HepG2 (cell line): ENCODE results near the gene SH2D3A. TPM values are rescaled to one million over a fixed set of nuclear protein-coding genes. Genes with fewer than 3 reads are reported as not detected.

Experiments used
- CEBPB ChIP-seq: IDR thresholded peaks from 2 replicates; pipeline ENCODE4 v1.6.1; 2011; ENCODE audit warnings: low read depth, low read length, improper control_type of control experiment, borderline replicate concordance
- HNF1B ChIP-seq: sonication (generic); formaldehyde crosslinking; IDR thresholded peaks from 2 replicates; pipeline ENCODE4 v1.5.1; 2020; ENCODE audit warnings: mild to moderate bottlenecking, moderate library complexity, missing genetic modification reagents
- RERE ChIP-seq: IDR thresholded peaks from 2 replicates; pipeline ENCODE4 v1.6.1; 2016; ENCODE audit warnings: low read depth, missing genetic modification reagents, missing compliant biosample characterization
- ZNF280D ChIP-seq: sonication (generic); formaldehyde crosslinking; IDR thresholded peaks from 2 replicates; pipeline ENCODE4 v1.5.1; 2020; ENCODE audit warnings: mild to moderate bottlenecking, missing genetic modification reagents
- ZNF329 ChIP-seq: sonication (generic); formaldehyde crosslinking; IDR thresholded peaks from 2 replicates; pipeline ENCODE4 v1.9.0; 2021; ENCODE audit warnings: low read depth, mild to moderate bottlenecking, missing genetic modification reagents
- ZNF83 ChIP-seq: sonication (generic); formaldehyde crosslinking; IDR thresholded peaks from 2 replicates; pipeline ENCODE4 v1.4.0; 2020; ENCODE audit warnings: missing genetic modification reagents, mild to moderate bottlenecking, borderline replicate concordance
- polyA plus RNA-seq, 8 experiments: library from polyadenylated mRNA; depleted of rRNA in 3 of 8; stranded (reverse) in 7 of 8; unstranded in 1 of 8; fragments of >200 nt; fragmentation: Illumina TruSeq in 4 of 8; extraction: Trizol in 4 of 8; gene quantifications; 2 replicates each; pipeline versions ENCODE4 v1.2.1 to v1.2.3, GENCODE V29; 2011 to 2016; ENCODE audit warnings: low read depth in 4 of 8, missing spikeins in 1 of 8, mixed read lengths in 1 of 8; ENCODE audit not compliant: insufficient read depth in 1 of 8
- total RNA-seq, 5 experiments: library from RNA; depleted of rRNA; stranded (reverse); fragments of >200 nt; fragmentation: Illumina TruSeq; extraction: Trizol; gene quantifications; 2 replicates each; pipeline ENCODE4 v1.2.3, GENCODE V29; 2016; ENCODE audit warnings: low read depth in 1 of 5
- TF ChIP-seq, protein P1 (sequence below): sonication (generic); formaldehyde crosslinking; IDR thresholded peaks from 2 replicates; pipeline ENCODE4 v1.8.1; 2023; ENCODE audit warnings: mild to moderate bottlenecking, moderate library complexity, missing genetic modification reagents
- TF ChIP-seq, protein P2 (sequence below): sonication (generic); formaldehyde crosslinking; IDR thresholded peaks from 2 replicates; pipeline ENCODE4 v1.4.0; 2020; ENCODE audit warnings: missing genetic modification reagents
- TF ChIP-seq, protein P3 (sequence below): sonication (generic); formaldehyde crosslinking; IDR thresholded peaks from 2 replicates; pipeline ENCODE4 v1.4.0; 2020; ENCODE audit warnings: missing genetic modification reagents

Gene SH2D3A
- total and polyA plus RNA-seq, 2 of the 13 experiments (the other 11 are each of a cell fraction or from before 2014, with no cell fraction given) = 1.0 to 2.2 TPM

GRCh38 chr19:6752256-6753177 lies 14.7 kb downstream of the SH2D3A start (continued):
- TF ChIP-seq RERE (no peak), ZNF329 (no peak), ZNF280D (0 out of 2 replicates have a peak, but pooled peaks have one; percentile 22), CEBPB (no peak), HNF1B (peak; percentile 80), ZNF83 (no peak)
- TF ChIP-seq, protein P1, sequence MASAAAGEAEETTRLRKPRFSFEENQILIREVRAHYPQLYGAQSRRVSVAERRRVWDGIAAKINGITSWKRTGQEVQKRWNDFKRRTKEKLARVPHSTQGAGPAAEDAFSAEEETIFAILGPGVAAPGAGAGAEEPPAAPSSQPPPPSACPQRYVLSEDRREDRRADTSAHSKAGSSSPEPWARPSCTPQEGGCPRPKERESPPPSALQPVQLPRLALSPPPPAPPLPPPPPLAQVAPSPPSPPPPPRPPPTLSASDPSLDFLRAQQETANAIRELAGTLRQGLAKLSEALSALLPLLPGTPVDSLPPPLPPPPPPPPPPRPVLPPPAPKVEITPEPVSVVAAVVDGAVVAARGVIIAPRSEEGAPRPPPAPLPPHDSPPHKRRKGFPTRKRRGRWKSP (CRISPR knock-in tag) = no peak; the same call in 1 of the 2 replicates
- TF ChIP-seq, protein P2, sequence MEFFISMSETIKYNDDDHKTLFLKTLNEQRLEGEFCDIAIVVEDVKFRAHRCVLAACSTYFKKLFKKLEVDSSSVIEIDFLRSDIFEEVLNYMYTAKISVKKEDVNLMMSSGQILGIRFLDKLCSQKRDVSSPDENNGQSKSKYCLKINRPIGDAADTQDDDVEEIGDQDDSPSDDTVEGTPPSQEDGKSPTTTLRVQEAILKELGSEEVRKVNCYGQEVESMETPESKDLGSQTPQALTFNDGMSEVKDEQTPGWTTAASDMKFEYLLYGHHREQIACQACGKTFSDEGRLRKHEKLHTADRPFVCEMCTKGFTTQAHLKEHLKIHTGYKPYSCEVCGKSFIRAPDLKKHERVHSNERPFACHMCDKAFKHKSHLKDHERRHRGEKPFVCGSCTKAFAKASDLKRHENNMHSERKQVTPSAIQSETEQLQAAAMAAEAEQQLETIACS (CRISPR knock-in tag) = no peak
- TF ChIP-seq, protein P3, sequence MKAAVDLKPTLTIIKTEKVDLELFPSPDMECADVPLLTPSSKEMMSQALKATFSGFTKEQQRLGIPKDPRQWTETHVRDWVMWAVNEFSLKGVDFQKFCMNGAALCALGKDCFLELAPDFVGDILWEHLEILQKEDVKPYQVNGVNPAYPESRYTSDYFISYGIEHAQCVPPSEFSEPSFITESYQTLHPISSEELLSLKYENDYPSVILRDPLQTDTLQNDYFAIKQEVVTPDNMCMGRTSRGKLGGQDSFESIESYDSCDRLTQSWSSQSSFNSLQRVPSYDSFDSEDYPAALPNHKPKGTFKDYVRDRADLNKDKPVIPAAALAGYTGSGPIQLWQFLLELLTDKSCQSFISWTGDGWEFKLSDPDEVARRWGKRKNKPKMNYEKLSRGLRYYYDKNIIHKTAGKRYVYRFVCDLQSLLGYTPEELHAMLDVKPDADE (CRISPR knock-in tag) = no peak
